Neural progenitor cell (in vitro differentiated cells): ENCODE measurements around the gene SPSB1.

Experiments used
- CTCF ChIP-seq: fragments of 200-600 bp; sonication (generic); IDR thresholded peaks from 2 replicates; pipeline ENCODE4 v1.5.1; 2017; ENCODE audit warnings: antibody characterized with exemption, mild to moderate bottlenecking
- EZH2 ChIP-seq: fragments of 200-600 bp; sonication (generic); IDR thresholded peaks from 2 replicates; pipeline ENCODE4 v1.6.1; 2017; ENCODE audit warnings: antibody characterized with exemption, mild to moderate bottlenecking, moderate library complexity

- no peak for TF ChIP-seq CTCF
- TF ChIP-seq EZH2, result no peak
These were observed 19.6 kb downstream of the SPSB1 start for GRCh38 chr1:9312168-9312720.
